ENCODE results near the gene RXRB.
A peak's percentile ranks its signal among the peaks of the same experiment; 100 is the strongest.
"Not testable (repeated sequence)": the region's sequence is repeated elsewhere in the genome, so short reads cannot be mapped to it uniquely, and the experiment has no call there.

The RXRB gene

DNA sequence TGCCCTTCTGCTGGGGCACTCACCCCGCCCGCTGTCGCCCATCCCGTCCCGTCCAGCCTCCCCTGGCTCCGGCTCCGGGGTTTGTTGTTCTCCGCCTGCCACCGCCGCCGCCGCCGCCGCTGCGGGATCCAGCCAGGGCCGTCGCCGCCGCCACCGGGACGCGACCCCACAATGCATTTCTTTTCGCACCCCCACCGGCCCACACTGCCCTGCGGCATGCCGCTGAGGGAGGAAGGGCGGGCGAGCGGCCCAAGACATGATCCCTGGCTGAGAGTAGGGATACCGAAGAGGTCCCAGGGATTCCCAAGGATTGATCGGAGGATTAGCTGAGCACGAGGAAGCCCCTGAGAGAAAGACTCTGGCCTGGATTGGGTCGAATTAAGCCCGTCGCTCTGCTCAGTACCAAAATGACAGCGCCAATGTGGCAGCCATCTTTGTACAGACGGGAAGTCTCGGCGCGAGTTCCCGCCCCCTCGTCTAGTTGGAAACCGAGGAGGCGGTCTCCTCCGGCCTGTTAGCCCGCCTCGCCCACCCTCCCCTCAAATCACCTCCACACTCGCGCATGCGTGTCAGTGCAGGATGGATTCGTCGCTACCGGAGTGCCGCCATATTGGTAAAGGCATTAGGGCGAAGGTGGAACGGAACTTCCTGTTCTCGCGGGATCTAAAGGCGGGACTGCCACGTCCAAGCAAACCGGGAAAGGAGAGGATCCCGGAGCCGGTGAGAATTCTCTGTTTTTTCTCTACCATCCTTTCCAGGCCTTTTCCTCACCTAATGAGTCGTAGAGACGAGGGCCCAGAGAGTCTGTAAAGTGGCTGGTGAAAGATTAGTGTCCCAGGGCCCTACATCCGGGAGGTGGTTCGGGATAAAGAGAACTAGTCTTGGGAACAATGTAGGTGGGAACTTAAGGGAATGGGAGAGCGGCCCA lies at the start of gene RXRB, which contains the start of gene SLC39A7:
TSS of gene RXRB (minus strand) at position 447 of the 928 bp plus-strand sequence. CDS start at position 258, 189 bp downstream.
TSS of gene SLC39A7 (plus strand) at position 649 of the 928 bp plus-strand sequence. CDS start 379 bp downstream, outside the sequence.
- peak; percentile 99 for DNase-seq

DNA sequence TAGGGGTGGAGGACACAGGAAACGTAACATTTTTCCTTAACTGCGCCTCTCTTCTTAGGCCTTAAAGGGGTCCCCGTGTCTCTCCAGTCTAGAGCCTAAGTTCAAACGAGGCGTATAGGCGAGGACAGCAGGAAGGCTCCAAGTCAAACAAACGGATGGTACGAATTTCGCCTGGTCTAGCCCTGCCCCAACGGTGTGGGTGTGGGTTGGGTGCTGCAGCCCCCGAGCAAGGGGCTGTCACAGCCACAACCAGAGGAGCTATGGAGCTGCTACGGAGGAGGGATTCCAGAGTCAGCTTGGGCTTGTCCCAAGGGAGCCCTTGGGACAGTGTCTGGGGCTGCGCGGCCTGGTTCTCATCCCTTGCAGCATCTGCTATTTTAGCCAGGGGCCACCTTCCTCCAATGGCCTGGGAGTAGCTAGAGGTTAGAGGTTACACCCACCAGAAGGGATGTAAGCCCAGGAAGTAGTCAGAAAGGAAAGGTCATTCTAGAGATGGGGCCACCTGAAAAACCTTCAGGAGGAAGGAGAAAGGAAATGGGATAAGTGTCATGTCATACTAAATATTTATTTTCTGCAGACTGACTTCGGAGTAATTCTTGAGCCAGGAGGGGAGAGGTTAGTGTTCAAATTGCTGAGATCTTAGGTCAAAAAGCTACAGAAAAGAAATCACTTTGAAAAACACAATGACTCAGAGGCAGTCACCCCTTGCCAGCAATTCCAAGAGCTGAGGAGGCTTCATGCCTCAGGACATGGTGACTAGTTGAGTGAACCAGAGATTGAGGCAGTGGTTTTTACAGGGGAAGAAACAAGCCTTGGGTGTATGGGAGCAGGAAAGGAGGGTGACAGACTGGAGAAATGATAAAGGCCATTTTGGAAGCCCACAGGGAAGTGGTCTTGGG lies 49.5 kb upstream of the RXRB start:
- DNase-seq: no peak

DNA sequence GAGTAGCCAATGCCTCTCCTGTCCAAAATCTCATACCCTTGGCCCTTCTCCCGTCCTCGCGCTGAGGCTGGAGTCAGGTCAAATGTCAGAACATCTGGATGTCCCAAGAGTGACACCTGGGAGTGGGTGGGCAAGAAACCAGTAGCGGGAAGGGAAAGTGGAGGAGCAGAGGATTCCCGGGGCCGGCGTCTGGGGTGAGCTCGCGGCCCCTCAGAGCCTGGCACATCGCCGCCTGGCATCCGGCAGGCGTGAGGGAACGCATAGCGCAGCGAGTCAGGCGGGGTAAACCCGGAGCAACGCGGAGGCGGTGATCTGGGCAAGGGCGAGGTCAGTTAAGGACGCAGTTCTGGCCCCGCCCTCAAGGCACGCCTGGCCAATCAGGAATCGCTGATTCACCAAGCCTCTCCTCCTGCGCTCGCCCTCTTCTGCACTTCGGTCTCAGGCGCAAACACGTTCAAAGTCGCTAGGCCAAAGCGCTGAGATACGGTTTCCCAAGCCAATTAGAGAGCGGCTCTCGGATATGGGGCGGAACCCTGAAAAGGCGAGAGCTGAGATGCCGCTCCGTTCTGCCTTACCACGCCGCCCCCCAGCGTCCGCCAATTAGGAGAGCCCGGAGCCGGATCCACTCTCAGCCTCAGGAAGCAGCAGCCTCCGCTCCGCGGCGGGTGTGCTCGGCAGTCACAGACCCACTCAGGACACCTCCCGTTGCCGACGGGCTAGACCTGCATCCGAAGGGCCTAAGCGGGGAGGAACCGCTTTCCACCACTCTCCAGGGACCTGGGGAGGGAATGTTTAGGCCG lies 48.7 kb upstream of the RXRB start:
- peak; percentile 96 for DNase-seq

DNA sequence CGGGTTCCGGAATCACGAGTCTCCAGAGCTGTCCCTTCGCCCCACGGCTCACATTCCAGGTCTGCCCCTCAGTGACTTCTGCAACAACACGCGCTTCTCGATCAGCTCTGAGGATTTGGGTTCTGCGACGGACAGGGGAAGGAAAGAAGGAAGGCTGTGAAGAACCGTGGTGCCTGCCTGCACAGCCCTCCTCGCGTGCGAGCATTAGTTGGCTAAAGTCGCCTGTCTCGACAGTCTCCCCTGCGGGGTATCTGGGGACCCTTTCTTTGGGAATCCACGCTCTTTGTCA lies 48.1 kb upstream of the RXRB start:
- DNase-seq: peak; percentile 66

DNA sequence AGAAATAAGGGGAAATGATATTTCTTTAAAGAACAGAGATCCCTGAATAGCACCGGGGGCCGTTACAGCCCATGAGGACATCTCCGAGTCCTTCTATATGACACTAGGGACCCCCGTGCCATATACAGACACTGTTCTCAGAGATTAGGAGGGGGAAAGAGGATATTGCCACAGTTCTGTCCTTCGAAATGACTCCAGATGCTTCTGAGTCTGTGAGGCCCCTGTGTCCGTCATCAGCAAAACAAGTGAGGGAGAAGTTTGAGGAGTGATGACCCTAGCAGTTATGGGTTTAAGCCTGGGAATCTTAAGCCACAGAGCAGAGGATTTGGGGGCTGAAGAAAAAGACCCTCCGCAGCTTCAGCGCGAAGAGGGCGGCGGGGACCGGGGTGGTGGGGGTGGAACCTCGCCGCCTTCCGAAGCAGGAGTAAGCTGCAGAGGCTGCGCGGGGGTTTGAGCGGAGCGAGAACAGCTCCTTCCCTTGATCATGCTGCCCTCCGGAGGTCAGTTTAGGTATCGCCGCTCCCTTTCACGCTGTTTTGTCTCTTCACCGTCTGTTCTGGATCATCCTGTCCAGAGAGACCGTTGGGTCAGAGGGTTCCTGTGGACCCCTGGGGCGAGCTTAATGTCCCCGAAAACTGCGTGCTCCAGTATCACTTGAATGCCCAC lies 47.6 kb upstream of the RXRB start:
- peak; percentile 82 for DNase-seq

DNA sequence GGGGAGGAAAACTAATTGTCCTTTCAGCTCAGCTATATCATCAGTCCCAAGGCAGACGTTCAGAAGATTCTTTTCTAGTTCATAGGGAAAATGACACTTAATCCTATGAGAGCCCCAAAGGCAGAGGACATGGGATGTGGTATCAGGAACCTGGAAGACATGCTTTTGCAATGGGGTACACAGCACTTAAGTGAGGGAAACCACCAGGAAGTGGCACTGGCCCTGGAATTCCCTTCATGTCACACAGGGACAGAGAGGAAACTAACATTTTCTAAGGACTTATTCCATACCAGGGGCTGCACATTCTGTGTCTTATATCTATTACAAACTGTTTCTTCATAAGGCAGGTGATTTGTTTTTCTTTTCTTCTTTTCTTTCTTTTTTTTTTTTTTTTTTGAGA lies 43.0 kb upstream of the RXRB start:
- no peak for DNase-seq

DNA sequence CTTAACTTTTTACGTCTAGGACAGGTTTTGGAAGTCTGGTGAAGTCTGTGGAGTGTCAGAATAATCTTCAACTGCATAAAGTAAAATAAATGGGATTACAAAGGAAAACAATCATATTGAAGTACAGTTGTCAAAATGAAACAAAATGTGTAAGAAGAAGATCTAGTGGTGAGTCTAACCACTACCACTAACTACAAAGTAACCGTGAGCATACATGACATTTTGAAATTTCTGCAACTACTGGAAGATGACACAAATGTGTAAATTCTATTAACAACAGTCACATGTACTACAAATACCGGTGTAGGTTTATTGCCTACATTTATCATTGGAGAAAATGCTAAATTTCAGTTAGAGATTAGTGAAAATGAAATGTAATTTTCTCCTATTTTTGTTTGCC lies 41.5 kb upstream of the RXRB start:
- DNase-seq: no peak

- no peak for DNase-seq
These were observed 37.3 kb upstream of the RXRB start for GRCh38 chr6:33237741-33238140.

DNA sequence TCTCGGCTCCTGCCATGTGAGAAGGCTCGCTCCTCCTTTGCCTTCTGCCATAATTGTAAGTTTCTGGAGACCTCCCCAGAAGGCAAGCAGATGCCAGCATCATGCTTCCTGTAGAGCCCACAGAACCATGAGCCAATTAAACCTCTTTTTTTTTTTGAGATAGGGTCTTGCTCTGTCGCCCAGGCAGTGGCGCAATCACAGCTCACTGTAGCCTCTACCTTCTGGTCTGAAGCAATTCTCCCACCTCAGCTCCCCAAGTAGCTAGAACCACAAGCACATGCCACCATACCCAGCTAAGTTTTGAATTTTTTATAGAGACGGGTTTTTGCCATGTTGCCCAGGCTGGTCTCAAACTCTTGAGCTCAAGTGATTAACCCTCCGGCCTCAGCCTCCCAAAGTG lies 36.4 kb upstream of the RXRB start:
- no peak for DNase-seq

DNA sequence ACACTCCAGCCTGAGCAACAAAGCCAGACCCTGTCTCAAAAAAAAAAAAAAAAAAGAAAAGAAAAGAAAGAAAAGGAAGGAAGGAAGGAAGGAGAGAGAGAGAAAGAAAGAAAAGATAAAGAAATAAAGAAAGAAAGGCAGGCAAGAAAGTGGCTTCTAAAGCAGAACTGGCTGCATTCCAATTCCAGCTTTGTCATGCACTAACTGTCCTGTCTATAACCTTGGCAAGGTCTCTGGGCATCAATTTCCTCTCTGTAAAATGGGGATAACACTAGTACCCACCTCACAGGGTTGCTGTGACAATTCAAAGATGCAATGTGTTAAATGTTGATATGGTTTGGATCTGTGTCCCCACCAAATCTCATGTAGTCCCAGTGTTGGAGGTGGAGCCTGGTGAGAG lies 35.9 kb upstream of the RXRB start:
- no peak for DNase-seq

- no peak for DNase-seq
These were observed 34.8 kb upstream of the RXRB start for GRCh38 chr6:33235221-33235634.

DNA sequence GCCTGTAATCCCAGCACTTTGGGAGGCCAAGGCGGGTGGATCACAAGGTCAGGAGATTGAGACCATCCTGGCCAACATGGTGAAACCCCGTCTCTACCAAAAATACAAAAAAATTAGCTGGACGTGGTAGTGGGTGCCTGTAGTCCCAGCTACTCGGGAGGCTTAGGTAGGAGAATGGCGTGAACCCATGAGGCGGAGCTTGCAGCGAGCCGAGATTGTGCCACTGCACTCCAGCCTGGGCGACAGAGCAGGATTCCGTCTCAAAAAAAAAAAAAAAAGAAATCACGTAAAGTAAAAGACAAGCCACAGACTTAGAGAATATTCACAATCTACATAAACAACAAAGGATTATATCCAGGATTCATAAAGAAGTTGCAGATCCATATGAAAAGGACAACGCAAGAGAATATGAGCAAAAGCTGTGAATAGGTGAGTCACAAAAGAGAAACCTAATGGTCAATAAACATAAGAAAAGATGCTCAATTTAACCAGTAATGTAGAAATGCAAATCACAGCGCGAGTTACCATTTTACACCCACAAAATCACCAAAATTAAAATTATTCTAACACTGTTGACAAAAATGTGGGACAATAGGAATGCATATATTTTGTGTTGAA lies 26.1 kb upstream of the RXRB start:
- DNase-seq: not testable (repeated sequence)

DNA sequence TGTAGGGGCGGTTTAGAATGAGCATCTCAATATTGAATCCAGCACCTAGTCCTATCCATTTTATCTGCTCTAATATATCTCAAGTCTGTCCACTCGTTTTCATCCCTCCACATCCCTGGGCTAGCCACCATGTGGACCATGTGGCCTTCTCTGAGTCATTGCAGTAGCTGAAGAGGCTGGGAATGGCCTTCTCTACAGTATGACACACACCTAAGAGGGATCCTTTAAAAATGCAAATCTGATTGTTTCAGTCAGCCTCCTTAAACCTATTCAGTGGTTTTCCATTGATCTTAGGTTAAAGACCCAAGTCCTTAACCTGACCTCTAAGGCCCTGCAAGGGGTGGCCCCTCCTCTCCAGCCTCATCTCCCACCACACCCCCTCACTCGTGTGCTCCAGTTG lies 17.2 kb upstream of the RXRB start:
- DNase-seq: no peak

- no peak for DNase-seq
These were observed 16.8 kb upstream of the RXRB start for GRCh38 chr6:33217246-33217645.

GRCh38 chr6:33216117-33216649 lies 15.7 kb upstream of the RXRB start:
- no peak for DNase-seq

GRCh38 chr6:33215271-33216116 lies 15.0 kb upstream of the RXRB start:
- DNase-seq: no peak

- no peak for DNase-seq
These were observed 13.5 kb upstream of the RXRB start for GRCh38 chr6:33213989-33214335.

DNA sequence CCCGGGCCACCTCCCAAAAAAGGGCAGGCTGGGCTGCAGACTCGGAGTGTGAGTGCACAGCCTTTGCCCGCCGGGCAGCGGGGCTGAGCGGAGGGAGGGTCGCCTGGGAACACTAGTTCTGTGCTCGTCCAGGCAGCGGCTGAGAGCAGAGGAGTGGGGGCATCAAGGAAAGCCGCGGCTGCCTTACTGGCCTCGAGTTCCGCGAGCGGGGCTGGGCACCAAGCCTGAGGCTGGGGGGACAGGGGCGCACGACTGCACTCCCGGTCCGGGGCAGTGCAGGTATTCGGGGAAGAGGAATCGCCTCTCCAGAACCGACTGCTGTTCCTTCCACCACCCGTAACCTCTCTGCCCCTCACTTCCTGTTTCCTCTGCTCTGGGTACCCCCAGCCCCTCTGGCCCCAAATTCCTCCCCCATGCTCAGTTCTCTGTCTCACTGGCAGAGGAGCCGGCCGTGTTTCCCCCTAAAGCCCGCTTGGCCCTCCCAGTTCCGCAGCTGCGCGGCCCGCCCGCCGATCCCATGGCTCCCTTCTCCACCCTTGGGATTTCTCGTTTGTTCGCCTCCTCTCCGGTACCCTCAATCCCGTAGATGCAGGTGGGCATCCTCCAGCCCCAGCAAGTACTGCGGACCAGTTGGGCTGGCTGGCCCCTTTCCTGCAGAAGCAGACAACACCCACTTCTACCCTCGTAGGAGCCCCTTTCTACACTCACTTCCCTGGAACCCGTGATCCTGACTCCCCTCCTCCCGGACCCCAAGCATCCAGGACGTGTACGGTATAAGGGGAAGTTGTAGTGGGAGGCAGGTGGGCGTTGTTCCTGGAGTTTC lies 12.9 kb upstream of the RXRB start:
- DNase-seq: no peak

GRCh38 chr6:33212857-33213165 lies 12.3 kb upstream of the RXRB start:
- no peak for DNase-seq

Measured in NCI-H345 (cell line).